Adipose tissue (tissue), 3 donors: ENCODE data around the gene SUGCT. TPM values are rescaled to one million over a fixed set of nuclear protein-coding genes. Genes with fewer than 3 reads are reported as not detected.

ENCODE experiments used
- H3K27ac ChIP-seq: one replicate; pipeline ENCODE4 v1.5.1; 2013; ENCODE audit warnings: low read depth, low read length
- WGBS, 3 donors: extraction: QIAGEN DNeasy Blood & Tissue Kit; methylation state at CpG; one replicate each; pipeline ENCODE4 v1.1.7; 2013; 5-methylcytosine and 5-hydroxymethylcytosine counted together
- polyA plus RNA-seq, 3 donors: library from polyadenylated mRNA; stranded (reverse); fragments of 200-250 nt; gene quantifications; one replicate each; pipeline ENCODE4 v1.2.3, GENCODE V29; 2013
- donor health status: healthy with polysubstance abuse.
- donor health status: Bipolar disorder and iron deficiency.
- donor health status: healthy.

Gene SUGCT
- polyA plus RNA-seq, 3 donors = 0.75 to 4.2 (median 1.9) TPM

DNA sequence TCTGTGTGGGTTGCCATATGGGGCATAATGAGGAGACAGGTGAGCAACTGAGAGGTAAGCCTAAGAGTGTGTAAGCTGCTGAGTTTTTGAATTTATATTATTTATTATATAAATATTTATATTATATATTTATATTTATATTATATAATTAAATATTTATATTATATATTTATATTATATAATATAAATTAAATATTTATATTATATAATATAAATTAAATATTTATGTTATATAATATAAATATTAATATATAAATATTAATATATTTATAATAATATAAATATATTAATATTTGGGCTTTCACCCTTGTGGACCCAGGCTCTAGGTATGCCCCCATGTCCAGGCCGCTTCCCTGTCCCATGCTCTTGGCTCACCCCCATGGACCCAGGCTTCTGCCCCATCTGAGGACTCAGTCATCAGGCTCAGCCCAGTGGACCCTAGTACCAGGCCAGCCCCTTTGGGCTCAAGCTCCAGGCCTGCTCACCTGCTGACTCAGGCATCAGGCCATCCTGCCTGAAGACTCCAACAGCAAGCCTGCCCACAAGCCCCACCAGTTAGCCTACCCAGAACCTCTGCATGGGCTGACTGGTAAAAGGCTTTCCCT, 755.4 kb downstream of the SUGCT start:
- WGBS, 3 donors = 84 to 94% (median 88%) methylated on average over 1 of the region's 1 CpG
- no peak overlapping the region for H3K27ac ChIP-seq

DNA sequence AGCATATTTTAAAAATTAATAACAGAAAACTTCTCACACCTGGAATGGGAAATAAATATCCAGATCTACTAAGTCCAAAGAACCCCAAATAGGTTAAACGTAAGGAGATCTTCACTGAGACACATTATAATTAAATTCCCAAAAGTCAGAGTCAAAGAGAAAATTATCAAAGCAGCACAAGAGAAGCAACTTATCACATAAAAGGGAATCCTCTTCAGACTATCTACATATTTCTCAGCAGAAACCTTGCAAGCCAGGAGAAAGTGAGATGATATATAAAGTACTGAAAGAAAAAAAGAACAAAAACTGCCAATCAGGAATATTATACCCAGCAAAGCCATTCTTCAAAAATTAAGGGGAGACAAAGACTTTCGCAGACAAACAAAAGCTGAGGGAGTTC, 756.4 kb downstream of the SUGCT start:
- no peak overlapping the region for H3K27ac ChIP-seq
- 91 to 95% (median 95%) methylated on average over 2 of the region's 2 CpGs for WGBS, 3 donors

DNA sequence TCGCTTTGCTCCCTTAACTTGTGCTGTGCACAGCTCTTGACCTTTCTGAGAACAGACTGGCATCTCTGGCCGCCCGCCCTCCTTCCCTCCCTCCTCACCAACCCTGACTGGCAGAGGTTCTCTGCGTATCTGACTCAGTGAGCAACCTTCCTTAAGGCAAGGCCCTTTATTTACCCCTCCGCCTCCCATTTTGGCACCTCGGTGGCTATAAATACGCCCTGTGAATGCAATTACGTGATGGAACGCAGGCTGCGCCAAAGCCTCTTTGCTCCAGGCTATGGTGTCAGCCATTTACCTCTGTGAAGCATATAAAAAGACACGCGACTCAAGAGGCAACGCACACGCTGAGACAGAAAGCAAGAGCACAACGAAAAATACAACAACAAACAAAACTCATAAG, 764.3 kb downstream of the SUGCT start:
- 86 to 95% (median 92%) methylated on average over 15 of the region's 15 CpGs for WGBS, 3 donors
- no peak overlapping the region for H3K27ac ChIP-seq

DNA sequence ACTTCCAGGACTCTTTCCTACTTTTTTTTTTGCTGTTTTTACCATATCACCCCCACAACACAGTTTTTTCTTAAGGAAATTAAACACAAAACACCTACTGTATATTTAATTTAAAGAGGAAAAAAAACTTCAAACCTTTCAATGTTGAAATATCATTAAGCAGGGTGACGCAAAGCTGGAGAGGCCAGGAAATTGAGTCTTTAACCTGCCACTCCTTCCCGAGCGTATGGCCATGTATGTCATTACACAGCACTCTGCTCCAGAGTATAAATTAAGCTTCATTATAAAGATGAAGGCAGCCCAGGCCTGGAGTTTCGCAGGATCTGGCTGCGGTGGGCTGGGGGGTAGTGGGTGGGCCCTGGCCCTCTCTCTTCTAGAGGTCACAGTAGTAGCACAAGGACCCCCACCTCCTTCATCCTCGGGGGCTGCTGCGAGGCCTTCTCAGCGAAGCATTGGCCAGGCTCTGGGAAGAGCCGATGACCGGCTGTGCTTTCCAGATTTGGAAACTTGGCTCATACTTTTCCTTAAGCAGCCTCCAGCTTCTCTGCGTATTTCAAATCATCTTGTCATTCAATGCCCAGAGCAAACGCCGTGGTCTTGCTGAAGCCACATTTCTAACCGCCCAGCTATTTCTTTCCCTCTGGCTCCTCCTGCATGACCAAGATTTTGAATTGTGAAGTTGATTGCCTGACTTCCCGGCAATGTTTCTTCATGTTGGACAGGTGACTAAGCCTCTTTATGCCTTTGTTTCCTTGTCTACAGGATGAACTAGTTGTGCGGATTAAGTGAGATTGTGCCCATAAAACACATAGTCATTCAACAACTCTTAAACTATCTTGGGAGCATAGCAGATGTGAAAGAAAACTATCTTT, 765.1 kb downstream of the SUGCT start:
- WGBS, 3 donors = 76 to 90% (median 80%) methylated on average over 16 of the region's 16 CpGs
- H3K27ac ChIP-seq = no peak overlapping the region

DNA sequence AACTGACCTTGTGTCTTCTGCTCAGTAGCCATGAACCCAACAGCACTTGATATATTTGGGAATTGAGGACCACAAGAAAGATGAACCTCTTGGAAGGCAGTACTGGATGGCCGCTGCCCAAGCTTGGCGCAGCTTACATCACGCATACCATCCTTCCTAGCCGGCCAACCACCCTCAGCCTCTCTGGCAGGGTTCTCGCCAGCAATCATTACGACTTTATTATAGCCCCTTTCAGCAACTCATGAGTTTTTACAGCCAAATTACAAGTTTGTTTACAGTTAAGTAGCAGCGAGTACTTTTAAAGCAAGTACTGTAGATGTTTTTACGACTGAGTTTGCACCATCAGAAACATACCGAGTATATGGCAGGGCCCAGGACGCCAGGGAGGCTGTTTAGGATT, 769.1 kb downstream of the SUGCT start:
- no peak overlapping the region for H3K27ac ChIP-seq
- WGBS, 3 donors = 89 to 92% (median 89%) methylated on average over 10 of the region's 10 CpGs

DNA sequence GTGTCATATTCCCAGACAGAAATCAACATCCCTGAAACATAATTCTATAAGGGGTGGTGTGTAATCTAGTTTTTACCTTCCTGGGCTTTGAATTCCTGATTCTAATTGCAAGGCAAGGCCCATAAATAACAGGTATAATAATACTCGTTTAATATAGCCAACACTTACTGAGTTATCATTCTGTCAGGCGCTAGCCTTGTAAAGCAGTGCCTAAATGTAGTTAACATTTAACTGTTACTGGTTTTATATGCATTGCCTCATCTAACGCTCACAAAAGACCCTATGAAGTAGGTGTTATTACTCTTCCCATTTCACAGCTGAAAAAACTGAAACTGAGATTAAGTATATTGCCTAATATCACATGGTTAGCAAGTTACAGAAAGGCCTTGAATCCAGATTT, 772.5 kb downstream of the SUGCT start:
- H3K27ac ChIP-seq = no peak overlapping the region
- 76 to 89% (median 81%) methylated on average over 3 of the region's 3 CpGs for WGBS, 3 donors

DNA sequence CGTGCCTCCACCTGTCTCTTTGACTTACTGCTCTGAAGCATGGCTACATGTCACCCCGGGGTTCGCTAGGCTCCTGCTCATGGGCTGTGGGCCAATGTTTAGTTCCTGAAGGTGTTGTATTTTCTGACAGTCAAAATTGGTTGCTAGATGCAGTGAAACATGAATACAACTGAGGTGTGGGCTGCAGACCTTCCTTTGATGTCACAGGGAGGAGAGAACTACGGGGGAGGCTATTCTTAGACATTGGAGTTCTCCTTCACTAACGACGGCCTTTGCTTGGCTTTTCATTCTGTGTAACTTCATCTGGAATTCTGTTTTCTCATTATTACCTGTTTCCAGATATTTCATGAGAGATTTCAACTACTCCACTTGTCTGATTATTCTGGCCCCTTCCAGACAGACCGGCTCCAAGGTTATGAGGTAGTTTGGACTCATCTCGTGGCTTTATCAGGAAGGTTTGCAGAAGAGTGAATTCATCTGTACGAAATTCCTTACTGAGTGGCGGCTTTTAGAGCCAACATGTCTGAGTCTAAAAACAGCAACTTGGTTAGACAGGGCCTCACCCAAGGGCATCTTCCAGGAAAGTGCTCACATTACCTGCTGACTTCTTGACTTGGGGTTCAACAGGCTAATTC, 774.7 kb downstream of the SUGCT start:
- no peak overlapping the region for H3K27ac ChIP-seq
- WGBS, 3 donors = 79 to 85% (median 83%) methylated on average over 10 of the region's 10 CpGs

Other genes with a start within 250 kb of the SUGCT start
- gene CDK13, start 184.7 kb upstream of the SUGCT start, polyA plus RNA-seq = 10 to 100 TPM in 2 of 3 donors, 1 to 10 TPM in 1; 8.2 to 14.7 (median 10.6) TPM
- gene MPLKIP, start 383 bp upstream of the SUGCT start, polyA plus RNA-seq = 10 to 100 TPM; 21.6 to 37.8 (median 34.7) TPM